GM19467 (cell line): ENCODE results near the gene ARHGAP33.

Experiments used
- ATAC-seq: cut with Tn5 transposase; IDR thresholded peaks from one replicate; pipeline ENCODE4 v1.9.1; 2021; ENCODE audit warnings: mild to moderate bottlenecking, moderate library complexity; ENCODE audit not compliant: unreplicated experiment

ARHGAP33 gene

DNA sequence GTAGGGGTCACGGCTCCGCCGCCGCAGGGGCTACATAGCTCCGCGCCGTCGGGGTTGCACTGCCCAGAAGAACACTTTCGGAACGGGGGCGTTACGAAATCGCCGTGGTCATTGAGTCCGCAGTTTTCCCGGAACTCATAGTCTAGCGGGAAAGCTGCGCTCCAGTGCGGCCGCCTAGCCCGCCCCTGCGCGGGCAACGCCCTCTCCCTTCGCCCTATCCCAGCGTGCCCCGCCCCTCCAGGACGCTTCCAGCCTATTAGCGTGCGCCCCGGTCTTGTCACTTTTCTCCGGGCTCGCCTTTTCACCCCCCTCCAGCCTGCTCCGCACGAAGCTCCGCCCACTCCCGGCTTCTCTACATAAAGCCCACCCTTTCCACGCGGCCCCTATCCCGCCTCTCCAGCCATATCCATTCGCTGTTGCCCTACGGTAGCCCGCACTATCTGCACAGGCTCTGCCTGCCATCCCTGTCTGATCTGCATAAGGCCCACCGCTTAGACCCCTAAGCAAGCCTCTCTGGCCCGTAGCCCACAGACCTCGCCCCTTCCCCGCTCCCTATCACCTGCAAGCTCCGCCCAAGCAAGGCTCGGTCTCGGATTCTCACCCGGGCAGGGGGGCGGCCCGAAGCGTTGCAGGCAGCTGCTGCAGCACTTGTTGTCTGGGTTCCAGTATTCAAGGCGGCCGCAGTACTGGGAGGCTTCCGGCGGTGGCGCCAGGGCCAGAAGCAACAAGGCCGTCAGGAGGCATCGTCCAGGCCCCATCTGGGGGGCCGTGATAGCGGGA, 34.8 kb upstream of the ARHGAP33 start:
- peak; percentile 44 for ATAC-seq

DNA sequence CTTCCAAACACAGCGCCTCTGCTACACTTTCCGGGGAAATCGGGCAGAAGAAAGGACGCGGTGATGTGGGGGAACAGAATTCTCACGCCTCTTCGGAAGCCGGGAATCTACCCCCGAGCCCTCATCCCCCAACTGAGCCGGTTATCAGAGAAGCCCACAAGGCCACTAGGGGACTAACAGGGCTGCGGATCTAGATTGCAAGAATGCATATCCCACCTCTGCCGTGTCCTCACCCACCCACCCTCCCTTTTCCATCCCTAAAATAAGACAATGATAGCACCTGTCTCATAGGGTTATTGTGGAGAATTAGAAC, 34.2 kb upstream of the ARHGAP33 start:
- no peak for ATAC-seq

DNA sequence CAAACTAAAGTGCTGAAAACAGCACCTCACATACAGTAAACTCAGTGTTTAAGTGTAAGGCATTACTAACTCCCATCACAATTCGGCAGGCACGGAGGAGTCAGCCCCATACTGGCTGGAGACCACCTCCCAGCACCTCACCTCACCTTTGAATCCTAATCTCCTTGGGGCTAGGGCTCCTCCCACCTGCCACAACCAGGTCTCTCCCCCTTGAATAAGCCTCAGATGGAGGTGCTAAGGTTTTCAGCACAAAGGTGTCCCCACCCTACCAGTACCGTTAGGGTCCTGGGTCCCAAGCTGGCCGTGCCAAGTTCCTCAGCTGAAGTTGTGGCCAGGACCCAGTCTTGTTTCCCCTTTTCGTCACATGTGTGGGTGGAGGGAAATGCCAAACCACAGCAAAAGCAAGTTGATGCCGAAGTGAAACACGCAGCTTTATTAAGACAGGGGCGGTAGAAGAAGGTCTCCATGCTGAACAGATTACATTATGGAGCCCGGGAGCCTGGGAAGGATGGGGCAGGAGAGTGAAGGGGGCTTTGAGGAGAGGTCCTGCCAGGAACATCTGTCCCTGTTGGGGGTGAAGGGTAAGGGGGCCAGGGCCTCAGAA, 33.1 kb upstream of the ARHGAP33 start, which contains the start of gene IGFLR1:
IGFLR1 (minus strand) TSS at position 332 of the 604 bp plus-strand sequence. CDS start 1,272 bp downstream, outside the sequence.
- ATAC-seq = no peak

DNA sequence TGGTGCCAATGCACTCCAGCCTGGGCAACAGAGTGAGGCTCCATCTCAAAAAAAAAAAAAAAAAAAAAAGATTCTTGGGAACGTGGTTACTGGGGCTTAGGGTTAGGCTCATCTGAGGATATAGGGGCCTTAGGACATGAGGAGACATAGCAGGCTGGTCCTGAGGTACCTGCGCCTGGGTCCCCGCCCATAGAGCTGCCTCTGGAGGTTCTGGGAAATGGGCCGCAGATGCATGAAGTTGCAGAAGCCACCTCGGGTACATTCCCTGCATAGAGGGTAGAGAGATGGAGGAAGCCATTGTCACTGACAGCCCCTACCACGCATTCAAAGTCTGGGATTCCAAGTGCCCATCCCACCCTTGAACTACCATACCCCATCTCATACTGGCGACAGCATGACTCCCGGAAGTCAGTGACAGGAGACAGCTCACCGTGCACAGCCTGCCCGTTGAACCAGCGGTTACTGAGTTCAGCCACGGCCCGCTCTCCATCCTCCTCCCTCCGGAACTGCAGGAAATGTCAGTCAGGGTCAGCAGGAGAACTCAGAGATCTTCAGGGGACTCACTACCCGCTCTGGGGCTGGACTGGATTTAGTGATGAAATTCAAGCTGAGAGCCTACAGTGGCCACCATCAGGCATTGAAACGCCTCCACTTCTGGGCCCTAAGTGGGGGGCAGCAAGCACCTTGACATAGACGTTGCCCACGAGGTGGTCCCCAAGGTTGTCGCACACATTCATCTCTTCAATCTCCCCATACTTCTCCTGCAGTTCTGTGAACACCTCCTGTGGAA, 31.5 kb upstream of the ARHGAP33 start:
- ATAC-seq = no peak

DNA sequence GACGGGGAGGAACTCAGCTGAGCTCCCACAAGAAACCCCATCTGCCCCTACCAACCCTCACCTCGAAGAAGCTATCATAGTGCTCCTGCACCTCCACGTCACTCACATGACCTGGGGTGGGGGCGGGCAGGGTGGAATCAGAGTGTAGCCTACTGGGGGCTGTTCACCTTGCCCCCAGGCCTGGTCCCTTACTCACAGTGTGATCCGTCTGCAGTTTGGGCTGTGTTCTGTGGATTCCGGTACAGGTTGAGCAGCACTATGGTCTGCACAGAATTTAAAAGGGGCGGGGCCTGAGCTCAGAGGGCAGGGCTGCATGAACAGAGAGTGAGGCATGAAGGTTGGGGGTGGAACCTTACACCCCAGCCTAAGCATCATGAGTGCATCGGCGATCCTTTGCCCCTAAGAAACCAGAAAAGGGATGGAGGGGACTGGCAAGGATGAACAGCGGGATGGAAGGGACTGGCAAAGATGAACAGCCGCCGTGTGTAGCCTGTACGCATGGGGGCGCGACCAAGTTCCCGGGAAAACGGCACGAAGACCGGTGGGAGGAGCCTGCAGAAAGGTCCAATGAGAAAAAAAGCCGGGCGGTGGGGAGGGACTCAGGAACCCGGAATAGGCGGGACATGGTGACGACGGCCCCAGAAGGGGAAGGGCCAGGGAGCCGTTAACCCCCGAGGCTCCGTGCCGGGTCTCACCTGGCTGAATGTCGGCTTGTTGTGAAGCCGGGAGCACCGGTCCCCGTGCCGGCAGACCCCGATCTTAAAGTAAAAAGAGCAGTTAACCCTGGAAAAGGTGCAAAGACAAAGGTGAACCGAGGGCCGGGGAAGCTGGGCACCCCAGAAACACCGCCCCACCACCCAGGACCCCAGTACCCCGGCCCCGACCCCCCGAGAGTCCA, 30.7 kb upstream of the ARHGAP33 start:
- peak; percentile 26 for ATAC-seq

DNA sequence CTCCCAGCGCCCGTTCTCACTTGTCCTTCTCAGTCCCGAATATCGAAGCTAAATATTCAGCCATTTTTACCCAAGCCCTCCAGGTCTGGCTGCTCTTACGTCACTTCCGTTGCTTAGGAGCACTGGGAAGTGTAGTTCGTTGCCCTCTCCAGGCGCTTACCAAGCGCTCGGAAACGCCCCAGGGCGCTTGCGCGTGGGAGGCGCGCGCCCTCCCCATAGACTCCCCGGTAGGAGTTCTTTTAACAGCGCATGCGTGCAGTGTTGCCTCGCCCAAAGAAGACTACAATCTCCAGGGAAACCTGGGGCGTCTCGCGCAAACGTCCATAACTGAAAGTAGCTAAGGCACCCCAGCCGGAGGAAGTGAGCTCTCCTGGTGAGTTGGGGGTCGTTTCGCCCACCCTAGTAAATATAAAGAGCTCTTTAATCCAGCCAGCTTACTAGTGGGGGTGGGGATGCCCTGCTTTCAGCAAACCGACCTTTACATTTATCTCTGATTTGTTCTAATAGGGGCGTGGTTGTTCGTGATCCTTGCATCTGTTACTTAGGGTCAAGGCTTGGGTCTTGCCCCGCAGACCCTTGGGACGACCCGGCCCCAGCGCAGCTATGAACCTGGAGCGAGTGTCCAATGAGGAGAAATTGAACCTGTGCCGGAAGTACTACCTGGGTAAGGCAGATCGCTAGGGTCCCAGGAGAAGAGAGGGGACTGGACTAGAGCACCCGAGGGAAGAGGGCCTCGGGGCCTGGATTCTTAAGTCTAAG, 29.9 kb upstream of the ARHGAP33 start, which contains the start of the genes PSENEN and U2AF1L4:
PSENEN (plus strand) TSS at position 324 of the 759 bp plus-strand sequence; CDS start at position 604, 280 bp downstream.
U2AF1L4 (minus strand) TSS at position 91 of the 759 bp plus-strand sequence; CDS start at position 64, 27 bp downstream.
- peak; percentile 36 for ATAC-seq

DNA sequence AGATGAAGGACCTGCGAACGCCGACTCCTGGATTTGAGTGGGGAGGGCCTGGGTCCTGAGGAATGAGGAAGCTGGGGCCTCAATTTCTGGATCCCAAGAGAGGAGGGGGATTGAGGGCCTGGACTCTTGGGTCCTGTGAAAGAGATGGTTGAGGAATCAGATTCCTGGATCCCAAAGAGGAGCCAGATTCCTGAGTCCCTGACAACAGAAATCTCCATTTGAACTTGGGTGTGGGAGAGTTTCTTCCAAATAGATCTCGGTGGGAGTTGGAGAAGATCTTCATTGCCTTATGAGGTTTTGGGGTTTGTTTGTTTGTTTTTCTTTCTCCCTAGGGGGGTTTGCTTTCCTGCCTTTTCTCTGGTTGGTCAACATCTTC, 29.3 kb upstream of the ARHGAP33 start:
- no peak for ATAC-seq

DNA sequence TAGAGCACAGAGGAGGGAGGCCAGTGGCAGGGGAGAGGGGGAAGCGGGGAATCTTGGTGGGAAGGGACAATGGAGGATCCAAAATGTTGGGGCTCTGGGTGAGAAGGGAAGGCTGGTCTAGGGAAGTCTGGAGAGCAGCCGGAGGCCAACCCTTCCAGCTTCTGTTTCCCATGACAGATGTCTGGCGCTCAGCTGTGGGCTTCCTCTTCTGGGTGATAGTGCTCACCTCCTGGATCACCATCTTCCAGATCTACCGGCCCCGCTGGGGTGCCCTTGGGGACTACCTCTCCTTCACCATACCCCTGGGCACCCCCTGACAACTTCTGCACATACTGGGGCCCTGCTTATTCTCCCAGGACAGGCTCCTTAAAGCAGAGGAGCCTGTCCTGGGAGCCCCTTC, 28.8 kb upstream of the ARHGAP33 start:
- ATAC-seq = no peak

DNA sequence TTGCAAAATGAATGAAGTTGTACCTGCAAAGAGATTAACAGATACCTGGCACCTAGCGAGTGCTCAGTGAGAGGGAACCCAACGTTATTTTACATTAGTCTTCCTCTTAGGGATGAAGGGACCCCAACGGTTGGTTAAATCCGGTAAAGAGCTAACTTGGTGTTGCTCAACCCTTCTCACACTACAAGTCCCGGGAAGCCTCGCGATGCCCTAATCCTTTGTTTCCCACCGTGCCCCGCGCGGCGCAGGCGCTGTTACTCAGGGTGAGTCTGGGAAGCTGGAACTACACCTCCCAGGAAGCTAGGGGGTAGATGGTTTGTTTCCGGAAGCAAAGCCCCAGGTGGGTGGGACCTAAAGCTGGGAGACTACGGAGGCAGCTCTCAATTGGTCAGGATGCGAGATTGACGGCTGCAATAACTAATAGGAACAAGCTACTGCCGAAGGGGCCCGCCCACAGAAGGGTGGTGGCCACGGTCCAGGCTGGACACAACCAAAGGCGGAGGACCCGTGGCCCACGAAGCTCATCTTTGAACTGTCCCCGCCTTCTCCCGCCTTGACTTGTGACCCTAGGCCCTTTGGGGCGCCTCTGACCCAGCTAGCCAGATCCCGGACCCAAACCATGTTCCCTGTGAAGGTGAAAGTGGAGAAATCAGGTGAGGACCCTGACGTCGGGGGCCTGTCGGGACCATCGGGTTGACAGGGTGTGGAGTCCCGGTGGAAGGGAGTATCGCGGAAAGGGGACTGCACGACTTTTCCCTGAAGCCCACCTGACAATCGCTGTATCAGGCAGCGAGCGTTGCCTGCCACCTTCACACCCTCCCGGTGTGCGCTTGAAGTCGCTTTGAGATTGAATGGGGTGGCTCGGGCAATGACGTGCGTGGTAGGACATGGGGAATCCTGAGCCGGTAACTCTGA, 27.0 kb upstream of the ARHGAP33 start, which contains the start of gene LIN37:
LIN37 (plus strand) TSS at position 471 of the 915 bp plus-strand sequence; CDS start at position 620, 149 bp downstream.
- ATAC-seq = peak; percentile 65

DNA sequence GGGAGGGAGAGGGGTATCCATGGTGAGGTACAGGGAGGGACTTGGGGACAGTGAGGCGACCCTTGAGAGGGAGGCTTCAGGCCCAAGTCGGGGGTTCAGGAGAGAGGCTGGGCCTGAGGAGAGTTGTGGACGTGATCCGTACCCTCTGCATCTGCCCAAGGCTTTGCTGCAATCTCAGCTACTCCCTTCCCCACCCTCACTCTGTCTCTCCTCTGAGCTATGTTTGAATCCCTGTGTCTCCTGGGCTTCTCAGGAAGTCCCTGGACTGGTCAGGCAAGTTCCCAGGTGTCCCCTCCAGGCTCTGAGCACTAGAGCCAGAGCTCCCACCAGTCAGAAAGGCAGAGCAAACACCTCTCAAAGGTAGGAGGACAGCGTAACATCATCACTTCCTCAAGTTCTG, 25.2 kb upstream of the ARHGAP33 start:
- ATAC-seq = no peak

DNA sequence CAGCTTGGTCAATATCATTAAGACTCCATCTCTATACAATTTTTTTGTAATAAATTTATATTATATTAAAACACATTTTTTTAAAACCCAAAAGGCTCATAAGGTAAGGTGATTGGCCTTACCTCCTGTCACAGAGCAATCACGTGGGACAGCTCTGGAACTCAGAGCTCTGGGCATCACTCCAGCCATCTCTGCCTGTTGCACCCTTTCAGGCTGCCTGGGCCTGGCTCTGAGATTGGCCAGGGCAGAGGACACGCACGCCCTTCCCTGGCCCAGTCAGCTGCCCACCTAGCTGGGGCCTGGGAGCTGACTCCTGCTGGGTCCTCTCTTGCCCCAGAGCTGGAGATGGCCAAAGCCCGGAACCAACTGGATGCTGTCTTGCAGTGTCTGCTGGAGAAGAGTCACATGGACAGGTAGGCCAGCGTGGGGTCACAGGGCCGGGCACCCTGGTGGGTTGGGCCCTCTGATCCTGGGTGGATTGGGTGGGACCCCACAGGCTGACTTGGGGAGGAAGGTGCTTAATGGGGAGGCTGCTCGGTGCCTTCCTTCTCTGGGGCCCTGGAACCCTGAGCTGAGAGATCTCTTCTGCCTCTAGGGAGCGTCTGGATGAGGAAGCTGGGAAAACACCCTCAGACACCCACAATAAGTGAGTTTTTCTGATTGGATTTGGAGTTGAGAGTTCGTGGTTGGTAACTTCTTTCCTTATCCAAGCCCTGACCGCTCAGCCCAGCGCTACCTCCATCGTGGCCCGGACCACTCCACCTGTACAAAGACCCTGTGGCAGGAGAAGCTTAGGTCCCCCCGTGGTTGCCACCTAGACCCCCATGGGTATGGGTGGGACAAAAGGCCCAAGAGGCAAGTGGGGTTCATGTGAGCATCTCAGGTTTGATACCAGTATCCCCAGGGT, 23.3 kb upstream of the ARHGAP33 start:
- ATAC-seq = no peak

DNA sequence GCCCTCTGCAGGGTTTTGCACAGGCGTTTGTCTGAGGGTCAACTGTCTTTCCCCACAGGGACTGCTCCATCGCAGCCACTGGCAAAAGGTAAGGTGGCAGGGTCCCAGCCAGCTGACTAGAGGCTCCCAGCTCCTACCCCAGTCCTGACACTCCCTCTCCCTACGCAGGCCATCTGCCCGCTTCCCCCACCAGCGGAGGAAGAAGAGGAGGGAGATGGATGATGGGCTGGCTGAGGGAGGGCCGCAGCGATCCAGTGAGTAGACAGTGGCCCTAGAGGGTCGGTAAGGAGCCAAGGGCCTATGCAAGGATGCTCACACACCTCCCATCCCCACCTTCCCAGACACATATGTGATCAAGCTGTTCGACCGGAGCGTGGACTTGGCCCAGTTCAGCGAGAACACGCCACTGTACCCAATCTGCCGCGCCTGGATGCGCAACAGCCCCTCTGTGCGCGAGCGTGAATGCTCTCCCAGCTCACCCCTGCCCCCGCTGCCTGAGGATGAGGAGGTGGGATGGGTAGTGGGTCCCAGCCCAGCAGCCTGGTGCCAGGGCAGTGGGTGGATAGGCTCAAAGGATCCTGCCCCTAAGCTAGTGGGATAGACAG, 22.5 kb upstream of the ARHGAP33 start:
- ATAC-seq = no peak

DNA sequence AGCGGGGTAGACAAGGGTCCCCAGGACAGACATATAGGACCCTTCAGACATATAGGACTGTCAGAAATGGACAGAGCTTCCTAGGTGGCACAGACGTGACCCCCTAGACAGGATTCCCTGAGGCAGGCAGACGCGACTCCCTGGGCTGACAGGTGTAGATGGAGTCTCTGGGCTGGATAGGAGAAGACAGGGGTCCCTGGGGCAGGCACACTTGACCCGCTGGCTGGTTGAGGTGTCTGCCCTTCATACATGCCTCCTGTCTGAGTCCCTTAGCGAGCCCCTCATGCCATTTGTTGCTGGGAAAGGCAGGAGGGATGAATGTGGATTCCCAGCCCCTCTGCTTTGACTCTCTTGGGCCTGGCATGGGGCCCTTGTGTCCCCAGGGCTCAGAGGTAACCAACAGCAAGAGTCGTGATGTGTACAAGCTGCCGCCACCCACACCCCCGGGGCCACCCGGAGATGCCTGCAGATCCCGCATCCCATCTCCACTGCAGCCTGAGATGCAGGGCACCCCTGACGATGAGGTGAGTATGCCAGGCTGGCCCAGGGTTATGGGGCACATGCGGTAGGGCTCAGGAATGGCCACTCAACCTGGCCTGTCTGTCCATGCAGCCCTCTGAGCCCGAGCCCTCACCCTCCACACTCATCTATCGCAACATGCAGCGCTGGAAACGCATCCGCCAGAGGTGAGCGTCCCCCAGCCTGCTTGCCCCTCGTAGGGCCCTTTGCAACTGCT, 21.6 kb upstream of the ARHGAP33 start:
- ATAC-seq = no peak

DNA sequence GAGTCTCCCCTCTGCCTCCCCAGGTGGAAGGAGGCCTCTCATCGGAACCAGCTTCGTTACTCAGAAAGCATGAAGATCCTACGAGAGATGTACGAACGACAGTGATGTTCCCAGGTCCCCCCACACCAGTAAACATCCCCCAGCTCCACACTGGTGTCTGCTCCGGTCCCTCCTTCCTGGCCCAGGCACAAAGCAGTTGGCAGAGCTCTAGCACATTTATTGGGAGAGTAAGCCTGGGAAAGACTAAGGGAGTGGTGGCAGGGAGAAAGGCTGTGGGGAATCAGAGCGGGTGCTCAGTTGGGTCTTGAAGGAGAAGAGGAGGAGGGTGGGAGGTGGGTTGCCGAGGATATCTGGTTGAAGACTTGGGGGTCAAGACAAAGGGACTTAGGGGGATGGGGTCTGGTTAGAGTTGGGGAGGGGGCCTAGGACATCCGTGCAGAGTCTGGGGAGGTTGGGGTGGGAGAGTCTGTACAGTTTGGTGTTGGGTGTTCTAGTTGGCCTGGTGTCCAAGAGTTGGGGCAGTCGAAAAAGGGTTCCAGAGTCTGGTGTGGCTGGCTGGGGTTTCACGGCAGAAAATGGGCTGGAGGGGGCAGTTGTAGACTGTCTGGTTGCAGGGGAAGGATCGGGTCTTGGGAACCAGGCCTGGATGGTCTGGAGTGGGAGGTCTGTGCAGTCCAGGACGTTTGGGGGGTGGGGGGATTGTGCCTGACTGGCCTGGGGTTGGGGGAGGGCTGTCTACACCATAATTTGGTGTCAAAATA, 20.8 kb upstream of the ARHGAP33 start:
- no peak for ATAC-seq

DNA sequence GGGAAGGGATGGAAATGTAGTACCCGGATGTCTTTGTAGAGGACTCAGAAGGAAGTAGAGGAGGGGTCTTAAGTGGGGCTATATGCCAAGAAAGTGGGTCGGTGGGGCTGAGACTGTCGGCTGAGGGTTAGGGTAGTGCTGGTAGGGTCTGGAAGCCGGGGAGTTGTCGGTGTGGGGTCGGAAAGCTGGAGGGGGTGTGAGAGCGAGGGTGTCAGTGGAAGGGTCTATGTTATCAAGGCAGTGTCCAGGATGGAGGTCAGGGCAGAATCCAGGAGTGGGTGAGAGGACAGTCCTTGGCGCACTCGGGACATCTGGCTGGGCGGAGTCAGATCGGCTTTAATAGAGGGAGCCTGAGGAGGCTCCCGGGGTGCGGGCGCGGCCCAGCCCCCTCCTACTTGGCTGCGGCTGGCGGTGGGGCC, 20.2 kb upstream of the ARHGAP33 start:
- ATAC-seq = no peak
